ENCODE measurements around the gene MAGI2. TPM values are rescaled to one million over a fixed set of nuclear protein-coding genes. Genes with fewer than 3 reads are reported as not detected.

MAGI2 gene
- polyA plus RNA-seq, 3 donors = 0.03 to 0.11 TPM; not detected in 1

GRCh38 chr7:78677391-78677790 is 776.1 kb downstream of the MAGI2 start:
- H3K4me1 ChIP-seq (ENCODE audit: control insufficient read depth in 1 of 2, insufficient read depth in 2 of 2, low read length in 2 of 2) = no peaks in the 10 kb centered on the region
- peaks cover 2 to 3% of the 10 kb centered on the region in 2 donors for H3K27me3 ChIP-seq (ENCODE audit: control insufficient read depth in 2 of 2, insufficient read depth in 2 of 2, low read length in 2 of 2)
- H3K9me3 ChIP-seq (replicated peaks in 1 of 2; ENCODE audit: control insufficient read depth in 1 of 2, insufficient read depth in 1 of 2, low read length in 2 of 2) = no peaks in the 10 kb centered on the region
- no peak overlapping the region for H2AFZ ChIP-seq (ENCODE audit: insufficient read depth, low read depth, low read length, poor library complexity, severe bottlenecking)
- TF ChIP-seq CTCF (IDR thresholded peaks at IDR 0.05) = no peak
- Mint-ChIP-seq H3K9me3 (peaks cover 0 to 7% (median 1%) of the 10 kb centered on the region in 7 donors), H3K27ac (no peak overlapping the region), H3K4me3 (no peak overlapping the region), H3K4me1 (no peaks in the 10 kb centered on the region), H3K36me3 (no peaks in the 10 kb centered on the region), H3K27me3 (ENCODE audit: low read depth in 3 of 3) (peaks cover 4 to 13% (median 12%) of the 10 kb centered on the region in 3 donors)
- H3K9ac ChIP-seq (ENCODE audit: insufficient read depth, low read length, poor library complexity, severe bottlenecking) = no peak overlapping the region
- H3K79me2 ChIP-seq (ENCODE audit: insufficient read depth, low read length) = no peaks in the 10 kb centered on the region
- H4K20me1 ChIP-seq (ENCODE audit: insufficient read depth, low read length) = no peaks in the 10 kb centered on the region
- 100% methylated on average over 1 of the region's 2 CpGs for WGBS (ENCODE audit: insufficient coverage)
- H3K4me2 ChIP-seq (replicated peaks; ENCODE audit: extremely low read depth, low read length, poor library complexity, severe bottlenecking) = no peak overlapping the region
- no peak overlapping the region for H3K4me3 ChIP-seq (replicated peaks in 1 of 3; ENCODE audit: low read depth in 2 of 3, low read length in 3 of 3)
- DNase-seq = no peak
- no peaks in the 10 kb centered on the region for H3K36me3 ChIP-seq (replicated peaks in 1 of 2; ENCODE audit: control insufficient read depth in 1 of 2, insufficient read depth in 2 of 2, low read length in 2 of 2)
- H3K27ac ChIP-seq (ENCODE audit: low read depth in 1 of 2, low read length in 2 of 2) = no peak overlapping the region
- intact Hi-C loops (cut with micrococcal nuclease) = no loop called here

DNA sequence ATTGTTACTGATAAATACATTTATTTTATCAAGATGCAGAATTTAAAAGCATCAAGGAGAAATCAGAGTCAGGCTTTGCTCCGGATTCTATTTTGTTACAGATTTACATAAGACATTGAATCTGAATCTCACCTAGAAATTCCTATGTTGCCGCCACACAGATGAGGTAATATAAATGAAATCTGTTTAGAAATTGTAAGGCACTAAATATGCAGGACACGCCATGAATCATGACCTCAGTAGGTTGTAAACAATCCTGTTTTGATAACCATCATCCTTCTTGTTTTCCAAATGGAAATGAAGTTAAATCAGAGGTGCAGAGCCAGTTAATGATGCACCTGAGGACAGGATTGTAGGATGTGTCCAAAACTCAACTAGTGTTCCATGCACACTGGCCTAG is 778.0 kb downstream of the MAGI2 start:
- no peaks in the 10 kb centered on the region for H3K36me3 Mint-ChIP-seq
- Histone ChIP-seq H3K9ac (ENCODE audit: insufficient read depth, low read length, poor library complexity, severe bottlenecking) (no peak overlapping the region), H3K9me3 (replicated peaks in 1 of 2; ENCODE audit: control insufficient read depth in 1 of 2, insufficient read depth in 1 of 2, low read length in 2 of 2) (no peaks in the 10 kb centered on the region), H4K20me1 (ENCODE audit: insufficient read depth, low read length) (no peaks in the 10 kb centered on the region), H3K4me1 (ENCODE audit: control insufficient read depth in 1 of 2, insufficient read depth in 2 of 2, low read length in 2 of 2) (no peaks in the 10 kb centered on the region), H3K27me3 (ENCODE audit: control insufficient read depth in 2 of 2, insufficient read depth in 2 of 2, low read length in 2 of 2) (peaks cover 2 to 3% of the 10 kb centered on the region in 2 donors), H3K4me3 (replicated peaks in 1 of 3; ENCODE audit: low read depth in 2 of 3, low read length in 3 of 3) (no peak overlapping the region), H2AFZ (ENCODE audit: insufficient read depth, low read depth, low read length, poor library complexity, severe bottlenecking) (no peak overlapping the region), H3K27ac (ENCODE audit: low read depth in 1 of 2, low read length in 2 of 2) (no peak overlapping the region), H3K36me3 (replicated peaks in 1 of 2; ENCODE audit: control insufficient read depth in 1 of 2, insufficient read depth in 2 of 2, low read length in 2 of 2) (no peaks in the 10 kb centered on the region), H3K4me2 (replicated peaks; ENCODE audit: extremely low read depth, low read length, poor library complexity, severe bottlenecking) (no peak overlapping the region), H3K79me2 (ENCODE audit: insufficient read depth, low read length) (no peaks in the 10 kb centered on the region)
- intact Hi-C loops (cut with micrococcal nuclease) = no loop called here
- DNase-seq = no peak
- peaks cover 0 to 5% (median 0%) of the 10 kb centered on the region in 7 donors for H3K9me3 Mint-ChIP-seq
- H3K27ac Mint-ChIP-seq = no peak overlapping the region
- H3K4me1 Mint-ChIP-seq = no peaks in the 10 kb centered on the region
- no CpG with 5 or more reads among the region's 3 CpGs for WGBS (ENCODE audit: insufficient coverage)
- no peak overlapping the region for H3K4me3 Mint-ChIP-seq
- no peak for TF ChIP-seq CTCF (IDR thresholded peaks at IDR 0.05)
- H3K27me3 Mint-ChIP-seq (ENCODE audit: low read depth in 3 of 3) = peaks cover 4 to 13% (median 10%) of the 10 kb centered on the region in 3 donors

Measured in CD14-positive monocyte (primary cell).